ENCODE results near the gene MKLN1. TPM values are rescaled to one million over a fixed set of nuclear protein-coding genes. Genes with fewer than 3 reads are reported as not detected.

MKLN1 gene
- total and polyA plus RNA-seq, 2 donors from 2014 or later, result 24.4 to 77.0 TPM

- no peaks in the 10 kb centered on the region for H3K9me3 ChIP-seq (ENCODE audit: control insufficient read depth in 2 of 3, insufficient read depth in 1 of 3, low read length in 3 of 3)
- DNase-seq, result no peak
- H3K27ac ChIP-seq (ENCODE audit: low read depth in 2 of 2, low read length in 2 of 2), result no peak overlapping the region
- no peaks in the 10 kb centered on the region for H3K36me3 ChIP-seq (ENCODE audit: control insufficient read depth in 2 of 3, insufficient read depth in 3 of 3, low read length in 3 of 3)
- no peak for FAIRE-seq
- H3K4me1 ChIP-seq (ENCODE audit: control insufficient read depth in 2 of 3, insufficient read depth in 2 of 3, low read depth in 1 of 3, low read length in 3 of 3), result peaks cover 0 to 12% (median 2%) of the 10 kb centered on the region in 3 donors
- no peaks in the 10 kb centered on the region for H3K27me3 ChIP-seq (ENCODE audit: control insufficient read depth, insufficient read depth, low read length)
- intact Hi-C loops (cut with DNase I), result no loop called here
- H3K9ac ChIP-seq (ENCODE audit: low read length in 3 of 3), result no peak overlapping the region
- H3K4me3 ChIP-seq (ENCODE audit: low read length in 3 of 3), result no peak overlapping the region
- TF ChIP-seq, protein P1, sequence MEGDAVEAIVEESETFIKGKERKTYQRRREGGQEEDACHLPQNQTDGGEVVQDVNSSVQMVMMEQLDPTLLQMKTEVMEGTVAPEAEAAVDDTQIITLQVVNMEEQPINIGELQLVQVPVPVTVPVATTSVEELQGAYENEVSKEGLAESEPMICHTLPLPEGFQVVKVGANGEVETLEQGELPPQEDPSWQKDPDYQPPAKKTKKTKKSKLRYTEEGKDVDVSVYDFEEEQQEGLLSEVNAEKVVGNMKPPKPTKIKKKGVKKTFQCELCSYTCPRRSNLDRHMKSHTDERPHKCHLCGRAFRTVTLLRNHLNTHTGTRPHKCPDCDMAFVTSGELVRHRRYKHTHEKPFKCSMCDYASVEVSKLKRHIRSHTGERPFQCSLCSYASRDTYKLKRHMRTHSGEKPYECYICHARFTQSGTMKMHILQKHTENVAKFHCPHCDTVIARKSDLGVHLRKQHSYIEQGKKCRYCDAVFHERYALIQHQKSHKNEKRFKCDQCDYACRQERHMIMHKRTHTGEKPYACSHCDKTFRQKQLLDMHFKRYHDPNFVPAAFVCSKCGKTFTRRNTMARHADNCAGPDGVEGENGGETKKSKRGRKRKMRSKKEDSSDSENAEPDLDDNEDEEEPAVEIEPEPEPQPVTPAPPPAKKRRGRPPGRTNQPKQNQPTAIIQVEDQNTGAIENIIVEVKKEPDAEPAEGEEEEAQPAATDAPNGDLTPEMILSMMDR (IDR thresholded peaks at IDR 0.05; ENCODE audit: borderline replicate concordance, extremely low read depth, insufficient read depth), result no peak
Observed at GRCh38 chr7:131365838-131366237, 38.2 kb downstream of the MKLN1 start.

GRCh38 chr7:131369354-131369753 lies 41.7 kb downstream of the MKLN1 start:
- Histone ChIP-seq H3K9me3 (ENCODE audit: control insufficient read depth in 2 of 3, insufficient read depth in 1 of 3, low read length in 3 of 3) (no peaks in the 10 kb centered on the region), H3K27me3 (ENCODE audit: control insufficient read depth, insufficient read depth, low read length) (no peaks in the 10 kb centered on the region), H3K27ac (ENCODE audit: low read depth in 2 of 2, low read length in 2 of 2) (no peak overlapping the region), H3K4me1 (ENCODE audit: control insufficient read depth in 2 of 3, insufficient read depth in 2 of 3, low read depth in 1 of 3, low read length in 3 of 3) (peaks cover 0 to 16% (median 2%) of the 10 kb centered on the region in 3 donors), H3K36me3 (ENCODE audit: control insufficient read depth in 2 of 3, insufficient read depth in 3 of 3, low read length in 3 of 3) (no peaks in the 10 kb centered on the region), H3K4me3 (ENCODE audit: low read length in 3 of 3) (no peak overlapping the region), H3K9ac (ENCODE audit: low read length in 3 of 3) (no peak overlapping the region)
- intact Hi-C loops (cut with DNase I), result no loop called here
- no peak for FAIRE-seq
- DNase-seq, result no peak
- TF ChIP-seq, protein P1 (IDR thresholded peaks at IDR 0.05; ENCODE audit: borderline replicate concordance, extremely low read depth, insufficient read depth), result no peak

DNA sequence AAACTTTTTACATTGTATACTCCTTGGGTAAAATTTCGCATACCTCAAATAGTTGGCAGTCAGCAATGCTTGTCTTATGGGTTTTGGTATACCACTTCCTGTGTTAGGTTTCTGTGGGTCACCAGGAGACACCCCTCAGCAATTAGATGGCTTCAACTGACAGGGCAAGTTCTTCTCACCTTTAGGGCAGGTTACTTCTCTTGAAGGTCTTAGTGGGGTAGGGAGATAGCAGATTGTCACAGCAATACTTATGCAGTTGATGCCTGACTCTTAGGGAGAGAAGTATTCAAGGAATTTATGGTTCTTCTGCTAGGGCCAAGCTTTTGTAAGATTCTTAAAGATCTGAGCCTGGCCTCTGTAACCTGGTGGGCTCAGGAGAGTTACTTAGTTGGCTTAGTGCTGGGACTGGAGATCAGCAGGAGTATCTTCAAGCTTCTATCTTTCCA lies 42.9 kb downstream of the MKLN1 start:
- intact Hi-C loops (cut with DNase I), result no loop called here
- Histone ChIP-seq H3K27ac (ENCODE audit: low read depth in 2 of 2, low read length in 2 of 2) (no peak overlapping the region), H3K4me3 (ENCODE audit: low read length in 3 of 3) (no peak overlapping the region), H3K9ac (ENCODE audit: low read length in 3 of 3) (no peak overlapping the region), H3K36me3 (ENCODE audit: control insufficient read depth in 2 of 3, insufficient read depth in 3 of 3, low read length in 3 of 3) (no peaks in the 10 kb centered on the region), H3K27me3 (ENCODE audit: control insufficient read depth, insufficient read depth, low read length) (no peaks in the 10 kb centered on the region), H3K4me1 (ENCODE audit: control insufficient read depth in 2 of 3, insufficient read depth in 2 of 3, low read depth in 1 of 3, low read length in 3 of 3) (peaks cover 0 to 20% (median 2%) of the 10 kb centered on the region in 3 donors), H3K9me3 (ENCODE audit: control insufficient read depth in 2 of 3, insufficient read depth in 1 of 3, low read length in 3 of 3) (no peaks in the 10 kb centered on the region)
- TF ChIP-seq, protein P1 (IDR thresholded peaks at IDR 0.05; ENCODE audit: borderline replicate concordance, extremely low read depth, insufficient read depth), result no peak
- FAIRE-seq (no peak), DNase-seq (peak in 3 of 5 donors; percentile 24 to 52 (median 50))

- TF ChIP-seq, protein P1 (IDR thresholded peaks at IDR 0.05; ENCODE audit: borderline replicate concordance, extremely low read depth, insufficient read depth), result no peak
- FAIRE-seq, result no peak
- no peaks in the 10 kb centered on the region for H3K36me3 ChIP-seq (ENCODE audit: control insufficient read depth in 2 of 3, insufficient read depth in 3 of 3, low read length in 3 of 3)
Observed at GRCh38 chr7:131371411-131371810, 43.7 kb downstream of the MKLN1 start.

More at GRCh38 chr7:131371411-131371810, 43.7 kb downstream of the MKLN1 start:
- Histone ChIP-seq H3K4me3 (ENCODE audit: low read length in 3 of 3) (no peak overlapping the region), H3K9ac (ENCODE audit: low read length in 3 of 3) (no peak overlapping the region), H3K9me3 (ENCODE audit: control insufficient read depth in 2 of 3, insufficient read depth in 1 of 3, low read length in 3 of 3) (no peaks in the 10 kb centered on the region), H3K4me1 (ENCODE audit: control insufficient read depth in 2 of 3, insufficient read depth in 2 of 3, low read depth in 1 of 3, low read length in 3 of 3) (peaks cover 0 to 20% (median 2%) of the 10 kb centered on the region in 3 donors), H3K27me3 (ENCODE audit: control insufficient read depth, insufficient read depth, low read length) (no peaks in the 10 kb centered on the region), H3K27ac (ENCODE audit: low read depth in 2 of 2, low read length in 2 of 2) (no peak overlapping the region)
- no peak for DNase-seq
- intact Hi-C loops (cut with DNase I), result no loop called here
